Measurements from ENCODE around the gene USP30. TPM values are rescaled to one million over a fixed set of nuclear protein-coding genes. Genes with fewer than 3 reads are reported as not detected.
"Not testable (repeated sequence)": the region's sequence is repeated elsewhere in the genome, so short reads cannot be mapped to it uniquely, and the experiment has no call there.

Gene USP30, protein sequence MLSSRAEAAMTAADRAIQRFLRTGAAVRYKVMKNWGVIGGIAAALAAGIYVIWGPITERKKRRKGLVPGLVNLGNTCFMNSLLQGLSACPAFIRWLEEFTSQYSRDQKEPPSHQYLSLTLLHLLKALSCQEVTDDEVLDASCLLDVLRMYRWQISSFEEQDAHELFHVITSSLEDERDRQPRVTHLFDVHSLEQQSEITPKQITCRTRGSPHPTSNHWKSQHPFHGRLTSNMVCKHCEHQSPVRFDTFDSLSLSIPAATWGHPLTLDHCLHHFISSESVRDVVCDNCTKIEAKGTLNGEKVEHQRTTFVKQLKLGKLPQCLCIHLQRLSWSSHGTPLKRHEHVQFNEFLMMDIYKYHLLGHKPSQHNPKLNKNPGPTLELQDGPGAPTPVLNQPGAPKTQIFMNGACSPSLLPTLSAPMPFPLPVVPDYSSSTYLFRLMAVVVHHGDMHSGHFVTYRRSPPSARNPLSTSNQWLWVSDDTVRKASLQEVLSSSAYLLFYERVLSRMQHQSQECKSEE
- 8.8 and 14.1 TPM in 2 replicates for total RNA-seq (2014; rRNA removed; shearing (Covaris generic))

DNA sequence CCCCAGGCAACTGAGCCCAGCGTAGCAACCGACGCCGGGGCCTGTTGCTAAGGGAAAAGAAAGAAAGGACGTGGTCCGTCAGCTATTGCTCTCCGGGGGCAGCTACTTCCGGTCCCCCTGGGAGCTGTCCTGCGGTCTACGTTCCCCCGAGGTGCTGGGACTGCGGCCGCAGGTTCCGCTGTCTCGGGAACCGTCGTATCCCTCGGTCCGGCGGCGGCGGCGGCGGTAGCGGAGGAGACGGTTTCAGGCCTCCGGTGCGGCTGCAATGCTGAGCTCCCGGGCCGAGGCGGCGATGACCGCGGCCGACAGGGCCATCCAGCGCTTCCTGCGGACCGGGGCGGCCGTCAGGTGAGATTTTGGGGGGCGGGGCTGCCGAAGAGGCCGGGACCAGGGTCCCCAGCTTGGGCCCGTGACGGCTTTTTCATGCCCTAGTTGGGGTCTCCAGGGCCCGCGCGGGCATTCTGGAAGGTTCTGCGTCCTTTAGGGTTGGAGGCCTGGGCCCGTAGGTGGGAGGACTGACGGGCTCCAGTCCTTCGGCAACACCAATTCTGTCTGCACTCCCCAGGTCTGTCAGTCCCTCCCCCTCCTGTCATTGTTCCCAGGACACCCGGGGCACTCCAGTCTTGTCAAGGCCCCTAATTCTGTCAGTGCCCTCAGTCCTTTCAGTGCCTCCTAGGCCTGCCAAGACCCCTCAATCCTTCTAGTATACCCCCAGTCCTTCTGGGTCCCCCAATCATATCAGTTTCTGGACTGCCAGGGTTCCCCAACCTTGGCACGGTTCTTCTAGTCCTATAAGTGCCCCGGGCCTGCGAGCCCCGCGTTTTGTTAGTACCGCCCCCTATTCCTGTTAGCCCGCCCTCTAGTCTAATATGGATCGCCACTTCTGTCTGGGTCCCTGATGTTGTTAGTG, at the start of gene USP30:
USP30 (plus strand) TSS at position 163 of the 910 bp plus-strand sequence; CDS start at position 266, 103 bp downstream.
- DNase-seq (ENCODE audit: low spot score), result peak; percentile 63

DNA sequence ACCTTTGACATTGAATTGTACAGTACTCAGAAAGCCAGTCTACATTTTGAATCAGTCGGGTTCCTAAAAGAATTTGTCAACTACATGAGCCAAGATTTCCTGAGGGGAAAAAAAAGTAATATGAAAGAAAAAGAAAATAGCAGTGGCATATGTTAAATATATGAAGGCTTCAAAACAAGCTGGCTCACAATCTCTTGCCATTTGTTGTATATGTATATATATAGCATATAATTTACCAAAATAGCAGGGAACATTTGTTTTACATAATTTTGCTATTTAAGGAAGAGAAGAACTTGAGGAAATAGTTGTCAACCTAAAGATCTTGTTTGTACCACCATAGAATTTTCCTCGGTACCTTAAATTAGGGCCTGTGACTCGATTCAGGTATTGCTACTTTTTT, 48.4 kb upstream of the USP30 start:
- no peak for DNase-seq (ENCODE audit: low spot score)

DNA sequence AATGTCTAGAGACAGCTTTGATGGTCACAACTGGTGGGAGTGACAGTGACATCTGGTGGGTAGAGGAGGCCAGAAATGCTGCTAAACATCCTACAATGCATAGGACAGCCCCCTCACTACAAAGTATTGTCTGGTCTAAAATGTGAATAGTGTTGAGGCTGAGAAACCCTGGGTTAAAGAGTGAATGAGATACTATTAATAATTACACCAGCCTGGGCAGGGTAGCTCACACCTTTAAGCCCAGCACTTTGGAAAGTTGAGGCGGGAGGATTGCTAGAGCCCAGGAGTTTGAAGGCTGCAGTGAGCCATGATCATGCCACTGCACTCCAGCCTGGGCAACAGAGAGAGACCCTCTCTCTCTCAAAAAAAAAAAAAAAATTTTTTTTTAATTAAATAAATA, 42.6 kb upstream of the USP30 start:
- DNase-seq (ENCODE audit: low spot score), result no peak

DNA sequence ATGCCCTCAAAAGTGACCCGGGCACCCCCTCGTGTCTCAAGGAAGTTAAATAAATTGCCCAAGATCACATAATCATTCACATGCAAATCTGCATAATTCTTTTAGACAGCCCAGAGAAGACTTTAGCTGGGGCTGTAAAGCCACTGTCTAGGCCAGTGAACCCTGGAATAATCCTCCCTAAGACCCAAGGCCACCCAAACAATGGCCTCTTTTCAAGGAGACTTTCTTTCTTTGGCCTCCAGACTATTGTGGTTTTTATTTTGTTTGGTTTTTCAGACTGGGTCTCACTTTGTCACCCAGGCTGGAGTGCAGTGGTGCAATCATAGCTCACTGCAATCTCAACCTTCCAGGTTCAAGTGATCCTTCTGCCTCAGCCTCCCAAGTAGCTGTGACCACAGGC, 42.1 kb upstream of the USP30 start:
- DNase-seq (ENCODE audit: low spot score), result no peak

DNA sequence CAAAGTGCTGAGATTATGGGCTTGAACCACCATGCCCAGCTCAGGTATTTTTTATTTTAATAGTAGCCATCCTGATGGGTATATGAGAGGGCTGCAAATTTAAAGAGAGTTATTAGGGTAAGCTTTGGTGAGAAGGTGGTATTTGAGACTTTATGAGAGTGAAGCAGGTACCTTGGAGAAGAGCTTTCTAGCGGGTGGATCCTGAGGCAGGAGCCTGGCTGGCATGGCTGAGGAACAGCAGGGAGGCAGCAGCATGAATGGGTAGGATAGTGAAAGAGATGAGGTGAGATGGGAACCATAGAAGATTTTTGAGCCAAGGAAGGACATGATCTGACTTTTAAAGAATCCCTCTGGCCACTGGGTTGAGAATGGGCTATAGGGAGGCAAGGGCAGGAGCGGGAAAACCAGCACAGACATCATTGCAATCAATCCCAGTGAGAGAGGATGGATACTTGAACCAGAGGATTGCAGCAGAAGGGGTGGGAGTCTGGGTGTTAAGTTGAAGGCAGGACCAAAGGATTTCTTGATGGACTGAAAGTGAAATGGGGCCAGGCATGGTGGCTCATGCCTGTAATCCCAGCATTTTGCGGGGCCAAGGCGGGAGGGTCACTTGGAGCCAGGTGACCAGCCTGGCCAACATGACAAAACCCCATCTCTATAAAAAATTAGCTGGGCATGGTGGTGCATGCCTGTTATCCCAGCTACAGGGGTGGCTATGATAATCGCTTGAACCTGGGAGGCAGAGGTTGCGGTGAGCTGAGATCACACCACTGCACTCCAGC, 37.2 kb upstream of the USP30 start:
- DNase-seq (ENCODE audit: low spot score), result no peak

DNA sequence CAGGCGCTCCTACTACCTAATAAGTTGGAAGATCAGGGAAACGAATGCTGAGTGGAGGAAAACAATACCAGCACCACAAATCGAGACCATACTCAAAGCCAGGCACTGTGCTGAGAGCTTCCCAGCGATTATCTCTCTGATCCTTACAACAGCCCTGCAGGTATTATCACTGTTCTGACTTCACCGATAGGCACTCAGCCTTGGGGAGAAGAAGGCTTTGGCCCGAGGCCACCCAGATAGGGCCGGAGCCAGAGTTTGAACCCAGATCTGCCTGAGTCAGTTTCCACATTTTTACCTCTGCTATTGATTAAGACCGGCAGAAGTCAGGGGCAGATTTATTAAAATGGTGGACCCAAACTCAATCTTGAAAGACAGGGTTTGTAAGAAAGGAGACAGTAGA, 36.4 kb upstream of the USP30 start:
- DNase-seq (ENCODE audit: low spot score), result no peak

DNA sequence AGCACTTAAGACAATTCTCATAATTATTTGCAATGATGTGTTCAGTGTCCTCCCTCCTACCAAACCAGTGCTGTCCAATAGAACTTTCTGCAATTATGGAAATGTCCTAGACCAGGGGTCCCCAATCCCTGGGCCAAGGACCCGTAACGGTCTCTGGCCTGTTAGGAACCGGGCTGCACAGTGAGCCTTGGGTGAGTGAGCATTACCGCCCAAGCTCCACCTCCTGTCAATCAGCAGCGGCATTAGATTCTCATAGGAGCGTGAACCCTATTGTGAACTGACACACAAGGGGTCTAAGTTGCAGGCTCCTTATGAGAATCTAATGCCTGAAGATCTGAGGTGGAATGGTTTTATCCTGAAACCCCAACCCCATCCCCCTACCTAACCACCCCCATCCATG, 35.4 kb upstream of the USP30 start:
- no peak for DNase-seq (ENCODE audit: low spot score)

DNA sequence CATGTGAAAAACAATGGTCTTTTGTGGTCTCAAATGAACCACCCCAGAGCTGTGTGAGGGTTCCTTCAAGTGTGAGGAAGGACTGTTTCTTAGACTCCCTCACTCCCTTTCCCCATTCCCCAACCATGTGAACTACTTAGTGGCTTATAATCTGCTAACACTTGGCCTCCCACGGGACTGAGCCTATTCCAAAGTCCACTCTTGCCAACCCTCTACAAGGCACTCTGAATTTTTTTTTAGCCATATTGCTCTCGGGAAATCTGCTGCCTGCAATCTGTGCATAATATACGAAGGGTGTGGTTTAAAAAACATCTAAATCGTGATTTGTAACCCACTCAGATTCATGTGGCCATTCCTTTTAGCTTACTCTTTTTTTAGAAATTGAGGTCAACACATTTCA, 34.1 kb upstream of the USP30 start:
- no peak for DNase-seq (ENCODE audit: low spot score)

DNA sequence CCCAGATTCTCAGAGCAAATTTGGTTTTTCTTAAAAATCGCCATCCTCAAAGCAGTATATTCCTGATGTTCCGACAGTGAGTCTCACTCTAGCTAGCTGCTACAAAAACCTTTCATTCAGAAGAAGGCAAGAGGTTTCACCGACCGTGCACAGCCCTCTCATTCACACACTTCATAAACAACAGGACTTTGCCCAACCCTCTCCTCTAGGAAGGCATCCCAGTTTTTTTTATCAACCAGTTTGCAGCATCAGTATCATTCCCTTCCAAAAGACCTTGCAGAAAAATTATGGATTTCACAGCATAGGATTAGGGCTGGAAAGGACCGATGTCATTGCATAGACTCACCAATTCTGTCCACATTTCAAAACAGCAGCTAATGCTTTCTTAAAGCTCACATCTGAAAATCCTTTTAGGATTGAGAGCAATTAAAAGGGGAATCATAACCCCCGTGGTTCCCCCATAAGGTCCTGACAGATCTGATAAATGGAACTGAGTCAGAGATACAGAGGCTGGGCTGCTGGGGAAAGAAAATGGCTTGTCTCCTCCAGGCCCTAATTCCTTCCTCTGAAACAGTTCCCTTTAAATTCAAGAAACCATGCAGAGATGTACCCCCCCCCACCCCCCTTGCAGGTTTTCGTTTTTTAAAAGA, 32.1 kb upstream of the USP30 start:
- DNase-seq (ENCODE audit: low spot score), result no peak

DNA sequence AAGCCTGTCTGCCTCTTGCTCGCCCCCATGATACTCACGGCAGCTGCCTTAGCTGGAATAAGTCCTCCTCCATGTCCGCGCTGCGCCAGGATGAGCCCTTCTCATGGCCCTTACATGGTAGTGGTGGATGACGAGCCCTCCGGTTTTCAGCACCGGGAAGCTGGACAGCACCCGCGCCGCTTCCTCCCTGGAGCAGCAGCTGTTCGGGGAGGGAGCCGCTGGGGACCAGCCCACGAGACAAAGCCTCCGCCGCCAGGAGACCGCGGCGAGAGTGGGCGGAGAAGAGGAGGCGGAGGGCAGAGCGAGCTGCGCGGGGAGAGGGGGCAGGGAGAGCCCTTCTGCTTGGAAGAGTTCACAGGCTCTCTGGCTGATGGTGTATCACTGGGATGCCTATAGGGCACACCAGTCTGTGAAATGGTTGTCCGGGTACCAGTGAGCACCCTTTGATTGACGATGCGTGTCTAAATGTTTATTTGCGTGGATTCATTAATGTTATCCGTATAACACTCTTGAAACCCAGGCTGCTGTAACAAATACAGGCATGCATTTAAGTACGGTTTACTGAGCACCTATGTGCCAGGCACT, 31.5 kb upstream of the USP30 start, which contains the start of gene SVOP:
SVOP (minus strand) TSS at position 273 of the 585 bp plus-strand sequence; CDS start at position 73, 200 bp downstream.
- peak; percentile 64 for DNase-seq (ENCODE audit: low spot score)

DNA sequence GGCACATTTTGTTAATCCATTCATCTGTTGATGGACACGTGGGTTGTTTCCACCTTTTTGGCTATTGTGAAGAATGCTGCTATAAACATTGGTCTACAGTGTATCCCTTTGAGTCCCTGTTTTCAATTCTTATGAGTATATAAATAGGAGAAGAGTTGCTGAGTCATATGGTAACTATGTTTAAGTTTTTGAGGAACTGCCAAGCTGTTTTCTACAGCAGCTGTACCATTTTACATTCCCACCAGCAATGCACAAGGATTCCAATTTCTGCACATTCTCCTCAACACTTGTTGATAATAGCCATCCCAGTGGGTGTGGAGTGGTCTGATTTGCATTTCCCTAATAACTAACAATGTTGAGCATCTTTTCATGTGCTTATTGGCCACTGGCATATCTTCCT, 24.6 kb upstream of the USP30 start:
- peak; percentile 28 for DNase-seq (ENCODE audit: low spot score)

DNA sequence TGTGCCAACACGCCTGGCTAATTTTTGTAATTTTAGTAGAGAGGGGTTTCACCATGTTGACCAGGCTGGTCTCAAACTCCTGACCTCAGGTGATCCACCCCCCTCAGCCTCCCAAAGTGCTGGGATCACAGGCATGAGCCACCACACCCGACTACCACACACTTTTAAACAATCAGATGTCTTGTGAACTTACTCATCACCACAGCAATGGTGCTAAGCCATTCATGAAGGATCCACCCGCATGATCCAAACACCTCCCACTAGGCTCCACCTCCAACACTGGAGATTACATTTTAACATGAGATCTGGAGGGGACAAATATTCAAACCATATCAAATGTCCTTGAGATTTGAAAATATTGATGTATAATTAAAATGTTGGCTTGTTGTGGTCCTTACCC, 23.8 kb upstream of the USP30 start:
- not testable (repeated sequence) for DNase-seq (ENCODE audit: low spot score)

DNA sequence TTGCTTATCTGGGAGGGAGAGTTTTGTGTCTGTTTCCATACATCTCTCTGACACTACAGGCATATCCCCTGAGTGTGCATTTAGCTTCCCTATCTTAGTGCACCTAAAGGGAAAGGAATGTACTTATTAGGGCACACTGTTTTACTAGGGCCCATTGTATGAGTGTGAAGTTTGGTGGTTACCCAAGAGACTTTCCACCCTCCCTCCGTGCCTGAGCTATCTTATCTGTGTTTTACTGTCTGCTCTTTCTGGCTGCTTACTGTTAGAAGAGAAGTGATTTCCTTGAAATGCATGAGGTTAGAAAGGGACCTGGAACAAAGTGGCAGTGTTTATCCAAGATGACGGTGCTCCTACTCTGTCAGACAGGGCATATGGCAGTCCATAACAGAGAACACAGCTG, 23.0 kb upstream of the USP30 start:
- no peak for DNase-seq (ENCODE audit: low spot score)

DNA sequence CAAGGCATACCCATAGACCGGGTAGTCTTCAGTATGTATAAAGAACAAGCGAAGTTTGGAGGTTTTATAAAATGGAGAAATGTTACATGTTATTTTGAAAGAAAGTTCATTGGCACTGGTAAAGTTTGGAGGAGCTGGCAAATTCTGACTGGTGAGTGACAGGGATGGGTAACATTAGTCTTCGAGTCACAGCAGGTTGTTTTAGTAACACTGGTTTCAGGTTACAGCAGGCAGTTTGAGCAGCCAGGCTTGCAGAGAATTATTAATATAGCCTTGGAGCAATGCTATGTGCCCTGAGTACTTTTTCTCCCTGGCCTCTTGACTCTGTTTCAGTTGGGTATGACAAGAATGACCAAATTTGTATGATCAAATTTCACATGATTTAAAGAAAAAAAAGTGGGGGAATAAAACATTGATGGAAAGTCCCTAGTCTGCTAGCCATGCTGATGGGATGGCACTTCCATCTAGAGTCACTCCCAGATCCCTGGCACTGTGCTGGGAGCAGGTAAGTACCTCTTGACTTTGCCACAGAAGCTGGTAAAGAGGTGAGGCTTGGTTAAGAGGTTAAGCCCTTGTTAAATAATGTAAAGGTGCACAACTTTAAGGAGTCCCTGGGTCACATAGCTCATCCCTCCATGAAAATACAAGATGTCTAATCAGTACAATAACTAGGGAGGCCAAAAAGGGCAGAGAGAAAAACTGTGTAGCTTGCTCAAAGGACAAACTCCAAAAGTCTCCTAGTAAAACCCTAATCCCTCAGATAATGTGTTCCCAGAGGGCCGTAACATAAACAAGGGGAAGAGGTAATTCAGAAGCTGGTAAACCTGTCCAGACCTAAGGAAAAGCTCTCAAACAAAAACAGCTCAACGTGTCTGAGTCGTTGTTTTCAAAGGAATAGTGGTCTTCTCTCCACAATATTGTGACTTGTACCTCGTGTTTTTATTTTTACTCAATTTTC, 18.9 kb upstream of the USP30 start:
- no peak for DNase-seq (ENCODE audit: low spot score)

DNA sequence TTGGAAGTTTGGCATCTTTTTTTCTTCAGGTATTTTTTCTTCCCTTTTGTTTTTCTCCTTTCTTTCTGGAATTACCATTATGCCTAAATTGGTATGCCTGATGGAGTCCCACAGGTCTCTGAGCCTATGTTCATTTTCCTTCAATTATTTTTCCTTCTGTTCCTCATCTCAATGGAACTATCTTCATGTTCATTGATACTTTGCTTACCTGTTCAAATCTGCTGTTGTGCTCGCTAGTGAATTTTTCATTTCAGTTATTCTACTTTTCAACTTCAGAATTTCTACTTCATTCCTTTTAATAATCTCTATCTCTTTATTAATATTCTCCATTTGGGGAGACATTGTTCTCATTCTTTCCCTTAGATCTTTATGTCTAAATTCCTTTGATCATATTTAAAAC, 15.4 kb upstream of the USP30 start:
- DNase-seq (ENCODE audit: low spot score), result no peak

DNA sequence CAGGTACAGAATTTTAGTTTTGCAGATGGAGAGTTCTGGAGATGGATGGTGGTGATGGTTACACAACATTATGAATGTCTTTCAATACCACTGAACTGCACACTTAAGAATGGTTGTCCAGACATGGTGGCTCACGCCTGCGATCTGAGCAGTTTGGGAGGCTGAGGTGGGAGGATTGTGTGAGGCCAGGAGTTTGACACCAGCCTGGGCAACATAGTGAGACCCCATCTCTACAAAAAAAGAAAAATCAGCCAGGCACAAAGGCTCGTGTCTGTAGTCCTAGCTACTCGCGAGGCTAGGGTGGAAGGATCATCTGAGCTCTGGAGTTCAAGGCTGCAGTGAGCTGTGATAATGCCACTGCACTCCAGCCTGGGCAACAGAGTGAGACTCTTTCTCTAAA, 8.1 kb upstream of the USP30 start:
- no peak for DNase-seq (ENCODE audit: low spot score)

DNA sequence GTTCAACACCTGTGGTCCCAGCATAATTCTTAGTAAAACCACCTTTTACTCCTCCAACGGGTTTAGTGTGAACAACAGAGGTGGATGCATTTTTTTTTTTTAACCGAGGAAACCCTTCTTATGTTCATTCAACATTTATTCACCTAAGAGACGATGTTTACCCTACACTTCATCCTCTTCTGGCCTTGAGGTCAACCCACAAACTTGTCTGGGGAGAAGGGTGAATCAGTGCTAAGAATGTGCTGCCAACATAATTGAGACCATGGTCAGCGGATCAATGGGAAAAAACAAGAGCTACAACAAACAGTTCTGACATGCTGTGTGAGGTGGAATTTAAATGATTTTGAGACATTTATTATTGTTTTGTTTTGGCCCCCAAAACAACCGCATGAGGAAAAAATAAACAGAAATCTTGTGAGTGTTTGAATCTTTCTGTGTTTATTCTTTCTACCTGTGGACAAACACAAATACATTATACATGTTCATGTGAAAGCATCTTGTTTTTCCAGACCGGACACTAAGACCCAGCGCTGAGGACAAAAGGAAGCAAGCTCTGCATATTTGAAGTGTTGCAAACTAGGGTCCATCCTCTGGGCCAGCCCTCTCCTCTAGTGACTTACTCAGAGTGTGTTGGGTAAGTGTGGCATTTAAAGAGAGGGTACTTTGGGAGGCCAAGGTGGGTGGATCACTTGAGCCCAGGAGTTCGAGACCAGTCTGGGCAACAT, 5.1 kb upstream of the USP30 start:
- no peak for DNase-seq (ENCODE audit: low spot score)

DNA sequence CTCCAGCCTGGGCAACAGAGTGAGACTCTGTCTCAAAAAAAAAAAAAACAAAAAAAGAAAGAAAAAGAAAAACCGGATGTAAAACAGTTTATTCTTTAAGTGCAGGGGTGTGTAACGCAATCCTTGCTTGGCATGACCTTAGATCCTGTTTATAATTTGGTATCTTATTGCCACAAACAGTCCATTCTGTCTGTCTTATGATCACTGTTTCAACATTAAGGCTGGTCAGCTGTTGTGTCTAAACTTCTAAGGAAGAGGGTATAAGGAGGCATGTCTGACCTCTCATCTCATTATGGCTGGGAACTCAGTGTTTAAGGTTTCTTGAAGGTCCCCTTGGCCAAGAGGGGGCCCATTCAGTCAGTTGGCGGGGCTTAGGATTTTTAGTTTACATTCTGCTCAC, 3.7 kb upstream of the USP30 start:
- DNase-seq (ENCODE audit: low spot score), result not testable (repeated sequence)

DNA sequence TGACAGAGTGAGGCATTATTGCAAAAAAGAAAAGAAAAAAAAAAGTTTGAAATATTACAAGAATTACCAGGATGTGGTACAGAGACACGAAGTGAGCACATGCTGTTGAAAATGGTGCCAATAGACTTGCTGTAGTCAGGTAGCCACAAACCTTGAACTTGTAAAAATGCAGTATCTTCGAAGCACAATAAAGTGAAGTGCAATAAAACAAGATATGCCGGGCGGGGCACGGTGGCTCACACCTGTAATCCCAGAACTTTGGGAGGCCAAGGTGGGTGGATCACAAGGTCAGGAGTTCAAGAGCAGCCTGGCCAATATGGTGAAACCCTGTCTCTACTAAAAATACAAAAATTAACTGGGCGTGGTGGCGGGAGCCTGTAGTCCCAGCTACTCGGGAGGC, 2.6 kb upstream of the USP30 start:
- DNase-seq (ENCODE audit: low spot score), result not testable (repeated sequence)

All from A172 (cell line).